K562 (cell line): ENCODE data around the gene WWTR1. TPM values are rescaled to one million over a fixed set of nuclear protein-coding genes. Genes with fewer than 3 reads are reported as not detected.

Source experiments
- ATAC-seq: fragments of 200-7000 bp; cut with Tn5 transposase; 3 replicates; pipeline ENCODE4 v1.9.1; 2020; ENCODE audit warnings: moderate library complexity
- BruUV-seq: library from RNA; stranded (reverse); fragments of 400-500 nt; replicated peaks from 2 replicates; lab custom pipeline; 2021; lab: Mats Ljungman, UMichigan
- CTCF ChIA-PET: fragments of 300-600 bp; formaldehyde crosslinking; extraction: SDS; loops from one replicate; lab custom pipeline; 2021; ENCODE audit warnings: low intra/inter-chr PET ratio; lab: Yijun Ruan, JAX
- POLR2A ChIA-PET: fragments of 300-600, 350-650 bp; sonication (Branson Sonifier 250); formaldehyde crosslinking; extraction: SDS; loops from one replicate; lab custom pipeline; 2021; ENCODE audit warnings: antibody characterized with exemption, inconsistent platforms; lab: Yijun Ruan, JAX
- DNase-seq, 4 experiments: peaks; one replicate each; pipeline versions ENCODE4 v3.0.0 to v3.0.0-alpha.2; 2011 to 2018; ENCODE audit warnings: low spot score in 3 of 4, mixed read lengths in 3 of 4; ENCODE audit errors: extremely low read depth in 1 of 4
- FAIRE-seq: peaks from 2 replicates; lab custom pipeline; 2011; peaks lifted over from hg19 to GRCh38; lab: Jason Lieb, UNC
- H2AFZ ChIP-seq: 2 replicates; pipeline ENCODE4 v1.6.0; 2011; ENCODE audit warnings: low read depth, low read length, control low read depth, inconsistent platforms
- H3K27ac ChIP-seq: fragments of 200-600 bp; 3 replicates; pipeline ENCODE4 v1.8.0; 2011; ENCODE audit warnings: low read depth, mild to moderate bottlenecking, control low read depth, inconsistent platforms, low read length, moderate library complexity, mixed read lengths; ENCODE audit errors: extremely low read depth
- H3K27me3 ChIP-seq, 2 experiments: fragments of 300-600 bp in 1 of 2; 2 replicates in 1 of 2; 3 replicates in 1 of 2; pipeline versions ENCODE4 v1.6.0 to v1.8.0; 2011; ENCODE audit warnings: inconsistent platforms in 2 of 2, low read length in 2 of 2, mild to moderate bottlenecking in 1 of 2, mixed read lengths in 1 of 2, moderate library complexity in 1 of 2; ENCODE audit not compliant: control insufficient read depth in 2 of 2, insufficient read depth in 2 of 2
- H3K36me3 ChIP-seq: fragments of 300-600 bp; 3 replicates; pipeline ENCODE4 v1.8.0; 2011; ENCODE audit warnings: mild to moderate bottlenecking, low read length, inconsistent platforms; ENCODE audit not compliant: control insufficient read depth, insufficient read depth
- H3K4me1 ChIP-seq, 2 experiments: fragments of 200-600 bp in 1 of 2; replicated peaks in 1 of 2; 2 replicates in 1 of 2; 3 replicates in 1 of 2; pipeline versions ENCODE4 v1.5.1 to v1.8.0; 2011; ENCODE audit warnings: inconsistent platforms in 2 of 2, low read length in 2 of 2, mild to moderate bottlenecking in 1 of 2, mixed read lengths in 1 of 2, moderate library complexity in 1 of 2; ENCODE audit not compliant: control insufficient read depth in 2 of 2, insufficient read depth in 2 of 2
- H3K4me2 ChIP-seq: 2 replicates; pipeline ENCODE4 v1.6.1; 2011; ENCODE audit warnings: low read length, control low read depth, inconsistent platforms, mixed read lengths; ENCODE audit not compliant: insufficient read depth
- H3K4me3 ChIP-seq: fragments of 200-600 bp; sonication (generic), shearing (Covaris generic); 2 replicates; pipeline ENCODE4 v1.5.1; 2016; ENCODE audit warnings: control low read depth, inconsistent platforms
- H3K79me2 ChIP-seq: fragments of 200-600 bp; 3 replicates; pipeline ENCODE4 v1.8.0; 2011; ENCODE audit warnings: low read length, inconsistent platforms; ENCODE audit not compliant: control insufficient read depth, insufficient read depth
- H3K9ac ChIP-seq, 2 experiments: 2 replicates each; pipeline versions ENCODE4 v1.6.0 to v1.6.1; 2011; ENCODE audit warnings: low read depth in 2 of 2, low read length in 2 of 2, control low read depth in 1 of 2, inconsistent platforms in 1 of 2, mild to moderate bottlenecking in 1 of 2, mixed read lengths in 1 of 2; ENCODE audit not compliant: insufficient read depth in 1 of 2
- H3K9me1 ChIP-seq: one replicate; pipeline ENCODE4 v1.6.0; 2011; ENCODE audit warnings: inconsistent platforms, mild to moderate bottlenecking, low read length, moderate library complexity; ENCODE audit not compliant: control insufficient read depth, insufficient read depth
- H3K9me3 ChIP-seq: replicated peaks from 2 replicates; pipeline ENCODE4 v1.5.1; 2011; ENCODE audit warnings: low read depth, low read length, inconsistent platforms; ENCODE audit not compliant: control insufficient read depth, insufficient read depth
- H4K20me1 ChIP-seq: replicated peaks from 2 replicates; pipeline ENCODE4 v1.6.1; 2011; ENCODE audit warnings: low read length, inconsistent platforms, mixed read lengths; ENCODE audit not compliant: control insufficient read depth, insufficient read depth
- DEAF1 ChIP-seq: fragments of 450-650 bp; formaldehyde crosslinking; IDR thresholded peaks from 2 replicates; pipeline ENCODE4 v1.4.0; 2020; ENCODE audit warnings: mild to moderate bottlenecking, moderate library complexity
- RAD21 ChIP-seq, 2 experiments: fragments of 250-450 bp in 1 of 2; fragments of 450-650 bp in 1 of 2; sonication (Bioruptor Pico) in 1 of 2; formaldehyde crosslinking in 1 of 2; IDR thresholded peaks in 1 of 2; conservative IDR thresholded peaks in 1 of 2; 2 replicates each; pipeline versions ENCODE4 v1.4.0 to v1.8.0; 2020 to 2022; ENCODE audit warnings: mild to moderate bottlenecking in 2 of 2, moderate library complexity in 1 of 2
- REST ChIP-seq, 2 experiments: fragments of 450-650 bp; formaldehyde crosslinking in 1 of 2; IDR thresholded peaks; 2 replicates each; pipeline versions ENCODE4 v1.4.0 to v1.6.1; 2014 to 2020; ENCODE audit warnings: mild to moderate bottlenecking in 2 of 2, borderline replicate concordance in 1 of 2, low read depth in 1 of 2
- SMC3 ChIP-seq: conservative IDR thresholded peaks from 2 replicates; pipeline ENCODE4 v1.6.1; 2011; ENCODE audit warnings: low read depth, low read length, improper control_type of control experiment; ENCODE audit not compliant: insufficient read depth
- ZBTB1 ChIP-seq: sonication (generic); formaldehyde crosslinking; IDR thresholded peaks from 2 replicates; pipeline ENCODE4 v1.8.1; 2023; ENCODE audit warnings: missing genetic modification reagents, low read depth, mild to moderate bottlenecking, borderline replicate concordance
- WGBS: fragments of 100-300 bp; shearing (Covaris generic); methylation state at CpG from one replicate; pipeline ENCODE4 v1.1.6; 2016; ENCODE audit warnings: low coverage, mixed read lengths; ENCODE audit not compliant: insufficient coverage; ENCODE audit errors: missing lambda C conversion rate; 5-methylcytosine and 5-hydroxymethylcytosine counted together
- in situ Hi-C: fragments of 300-500 bp; cut with MboI; formaldehyde crosslinking; loops from 4 replicates; pipeline ENCODE4 v1.15.0; 2018; ENCODE audit warnings: inconsistent platforms, mixed read lengths
- intact Hi-C: fragments of 100-400 bp; cut with micrococcal nuclease; formaldehyde crosslinking; loops from 2 replicates; pipeline ENCODE4 v1.14.2; 2022
- polyA plus RNA-seq, 8 experiments: library from polyadenylated mRNA; depleted of rRNA in 4 of 8; stranded (reverse) in 5 of 8; unstranded in 3 of 8; fragments of >200 nt; fragmentation: Nextera tagmentation in 2 of 8; fragmentation: Illumina TruSeq in 1 of 8; extraction: Ambion mirVana in 2 of 8; extraction: Trizol in 1 of 8; gene quantifications; 2 replicates each; pipeline versions ENCODE4 v1.2.1 to v1.2.3, GENCODE V29; 2011 to 2014; ENCODE audit warnings: inconsistent platforms in 1 of 8, missing spikeins in 1 of 8
- total RNA-seq, 7 experiments: library from RNA; depleted of rRNA in 6 of 7; stranded (reverse); fragments of >200 nt in 6 of 7; fragmentation: Illumina TruSeq in 2 of 7; extraction: Trizol in 2 of 7; gene quantifications; 2 replicates each; pipeline versions ENCODE4 v1.2.1 to v1.2.3, GENCODE V29; 2011 to 2021; ENCODE audit warnings: low replicate concordance in 1 of 7
- TF ChIP-seq, protein P1 (sequence below), 3 experiments: IDR thresholded peaks in 2 of 3; conservative IDR thresholded peaks in 1 of 3; 2 replicates each; pipeline ENCODE4 v1.5.1; 2011 to 2012; ENCODE audit warnings: low read length in 3 of 3, mild to moderate bottlenecking in 3 of 3, control low read depth in 2 of 3, improper control_type of control experiment in 1 of 3, inconsistent platforms in 1 of 3, low read depth in 1 of 3, mixed read lengths in 1 of 3, moderate library complexity in 1 of 3; ENCODE audit not compliant: insufficient read depth in 2 of 3

Gene WWTR1
- total and polyA plus RNA-seq, 9 of the 15 experiments (the other 6 are each of a cell fraction or from before 2014, with no cell fraction given), result 0.04 to 1.5 (median 0.60) TPM

GRCh38 chr3:149494022-149494758 lies 163.6 kb downstream of the WWTR1 start:
- intact Hi-C loops, result no loop called here
- POLR2A ChIA-PET, result interaction anchor here (1.1 kb wide), 1 partner anchor 15 kb away, joined by 3 read pairs; no protein-coding TSS in a partner anchor
- WGBS, result under 1% methylated on average over 10 of the region's 11 CpGs
- H3K4me2 ChIP-seq, result no peak overlapping the region
- H2AFZ ChIP-seq, result no peak overlapping the region
- in situ Hi-C loops, result loop anchor here (25.0 kb wide), 1 partner anchor 532 kb away; no protein-coding TSS in a partner anchor
- BruUV-seq, result no TSS peak
- H3K79me2 ChIP-seq, result no peaks in the 10 kb centered on the region
- peak; percentile 45 to 65 (median 62) for DNase-seq
- no peaks in the 10 kb centered on the region for H3K36me3 ChIP-seq
- peak; percentile 72 for FAIRE-seq
- no peaks in the 10 kb centered on the region for H3K4me1 ChIP-seq
- H3K27me3 ChIP-seq, result peaks cover 0 to 8% of the 10 kb centered on the region in 2 experiments; a peak in 3 of 5 replicates
- H4K20me1 ChIP-seq, result no peaks in the 10 kb centered on the region; the same call in 1 of the 2 replicates
- TF ChIP-seq DEAF1 (CRISPR knock-in tag) (peak; percentile 50; the same call in 1 of the 2 replicates), RAD21 (CRISPR knock-in tag; conservative IDR thresholded peaks at IDR 0.05 in 1 of 2, IDR thresholded peaks at IDR 0.05 in 1 of 2) (peak; percentile 58 to 74), ZBTB1 (CRISPR knock-in tag) (no peak), SMC3 (peak; percentile 42; the same call in 1 of the 2 replicates), REST (IDR thresholded peaks at IDR 0.05; ENCODE audit: borderline replicate concordance) (peak; percentile 35; the same call in 1 of the 2 replicates), REST (CRISPR knock-in tag; IDR thresholded peaks at IDR 0.05; ENCODE audit: low read depth) (no peak)
- TF ChIP-seq, protein P1, sequence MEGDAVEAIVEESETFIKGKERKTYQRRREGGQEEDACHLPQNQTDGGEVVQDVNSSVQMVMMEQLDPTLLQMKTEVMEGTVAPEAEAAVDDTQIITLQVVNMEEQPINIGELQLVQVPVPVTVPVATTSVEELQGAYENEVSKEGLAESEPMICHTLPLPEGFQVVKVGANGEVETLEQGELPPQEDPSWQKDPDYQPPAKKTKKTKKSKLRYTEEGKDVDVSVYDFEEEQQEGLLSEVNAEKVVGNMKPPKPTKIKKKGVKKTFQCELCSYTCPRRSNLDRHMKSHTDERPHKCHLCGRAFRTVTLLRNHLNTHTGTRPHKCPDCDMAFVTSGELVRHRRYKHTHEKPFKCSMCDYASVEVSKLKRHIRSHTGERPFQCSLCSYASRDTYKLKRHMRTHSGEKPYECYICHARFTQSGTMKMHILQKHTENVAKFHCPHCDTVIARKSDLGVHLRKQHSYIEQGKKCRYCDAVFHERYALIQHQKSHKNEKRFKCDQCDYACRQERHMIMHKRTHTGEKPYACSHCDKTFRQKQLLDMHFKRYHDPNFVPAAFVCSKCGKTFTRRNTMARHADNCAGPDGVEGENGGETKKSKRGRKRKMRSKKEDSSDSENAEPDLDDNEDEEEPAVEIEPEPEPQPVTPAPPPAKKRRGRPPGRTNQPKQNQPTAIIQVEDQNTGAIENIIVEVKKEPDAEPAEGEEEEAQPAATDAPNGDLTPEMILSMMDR (IDR thresholded peaks at IDR 0.05 in 2 of 3, conservative IDR thresholded peaks at IDR 0.05 in 1 of 3; ENCODE audit: insufficient read depth in 2 of 3, low read depth in 1 of 3, low read length in 3 of 3), result peak; percentile 73 to 75 (median 74)
- no peak overlapping the region for H3K4me3 ChIP-seq
- no peak overlapping the region for H3K27ac ChIP-seq
- H3K9me3 ChIP-seq, result no peaks in the 10 kb centered on the region
- no peak overlapping the region for H3K9ac ChIP-seq
- CTCF ChIA-PET, result interaction anchor here (0.7 to 1.2 kb wide), 2 partner anchors 223 to 277 kb away, joined by 3 to 4 read pairs; no protein-coding TSS in a partner anchor
- no peaks in the 10 kb centered on the region for H3K9me1 ChIP-seq
- peak; percentile 91 for ATAC-seq
